WTC11 (cell line): ENCODE results near the gene CDKN1B.

Source experiments
- CBFB ChIP-seq: sonication (generic); formaldehyde crosslinking; IDR thresholded peaks from 2 replicates; pipeline ENCODE4 v1.8.1; 2022; ENCODE audit warnings: mild to moderate bottlenecking, low read depth, missing genetic modification reagents
- CTCF ChIP-seq: fragments of 200-600 bp; IDR thresholded peaks from 2 replicates; pipeline ENCODE4 v1.8.0; 2022; ENCODE audit warnings: antibody characterized with exemption
- FOXK1 ChIP-seq: sonication (generic); formaldehyde crosslinking; IDR thresholded peaks from 2 replicates; pipeline ENCODE4 v1.8.0; 2022; ENCODE audit warnings: mild to moderate bottlenecking, moderate library complexity, missing genetic modification reagents
- JUN ChIP-seq: sonication (generic); formaldehyde crosslinking; IDR thresholded peaks from 2 replicates; pipeline ENCODE4 v1.8.0; 2023; ENCODE audit warnings: mild to moderate bottlenecking, missing genetic modification reagents
- MAX ChIP-seq: sonication (generic); formaldehyde crosslinking; IDR thresholded peaks from 2 replicates; pipeline ENCODE4 v1.8.0; 2022; ENCODE audit warnings: mild to moderate bottlenecking, missing genetic modification reagents
- MYBL2 ChIP-seq: sonication (generic); formaldehyde crosslinking; IDR thresholded peaks from 2 replicates; pipeline ENCODE4 v1.8.1; 2023; ENCODE audit warnings: mild to moderate bottlenecking, moderate library complexity, missing genetic modification reagents
- NFYB ChIP-seq: sonication (generic); formaldehyde crosslinking; conservative IDR thresholded peaks from 2 replicates; pipeline ENCODE4 v1.8.0; 2022; ENCODE audit warnings: low read depth, missing genetic modification reagents
- SP1 ChIP-seq: sonication (generic); formaldehyde crosslinking; conservative IDR thresholded peaks from 2 replicates; pipeline ENCODE4 v1.8.1; 2022; ENCODE audit warnings: missing genetic modification reagents
- TCF7 ChIP-seq: sonication (generic); formaldehyde crosslinking; IDR thresholded peaks from 2 replicates; pipeline ENCODE4 v1.8.0; 2022; ENCODE audit warnings: mild to moderate bottlenecking, low read depth, missing genetic modification reagents, moderate library complexity
- TEAD4 ChIP-seq: sonication (generic); formaldehyde crosslinking; IDR thresholded peaks from 2 replicates; pipeline ENCODE4 v1.8.0; 2022; ENCODE audit warnings: mild to moderate bottlenecking, missing genetic modification reagents
- TF ChIP-seq, protein P1 (sequence below): sonication (generic); formaldehyde crosslinking; IDR thresholded peaks from 2 replicates; pipeline ENCODE4 v1.8.0; 2023; ENCODE audit warnings: mild to moderate bottlenecking, missing genetic modification reagents
- TF ChIP-seq, protein P2 (sequence below): sonication (generic); formaldehyde crosslinking; conservative IDR thresholded peaks from 2 replicates; pipeline ENCODE4 v1.8.1; 2023; ENCODE audit warnings: mild to moderate bottlenecking, low read depth, missing genetic modification reagents, moderate library complexity
- TF ChIP-seq, protein P3 (sequence below): sonication (generic); formaldehyde crosslinking; IDR thresholded peaks from 2 replicates; pipeline ENCODE4 v1.8.1; 2023; ENCODE audit warnings: mild to moderate bottlenecking, missing genetic modification reagents, moderate library complexity

DNA sequence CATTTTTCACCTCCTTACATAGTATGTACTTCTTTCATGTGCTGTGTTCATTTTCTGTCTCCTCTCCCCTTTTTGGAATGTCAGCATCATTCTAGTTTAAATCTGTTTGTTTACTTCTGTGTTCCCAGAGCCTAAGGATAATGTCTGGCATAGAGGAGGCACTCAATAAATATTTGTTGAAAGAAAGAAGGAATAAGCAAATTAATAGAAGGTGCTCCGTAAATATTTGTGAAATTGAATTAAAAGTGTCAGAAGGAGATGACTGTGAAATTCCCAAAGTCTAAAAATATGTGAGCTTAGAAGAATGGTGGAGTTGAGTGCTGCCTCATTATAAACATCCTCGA lies 3.3 kb upstream of the CDKN1B start:
- TF ChIP-seq NFYB (CRISPR knock-in tag) (no peak), CBFB (CRISPR knock-in tag) (no peak), MYBL2 (CRISPR knock-in tag) (no peak), JUN (CRISPR knock-in tag) (no peak), CTCF (no peak), TCF7 (CRISPR knock-in tag) (no peak), MAX (no peak), FOXK1 (CRISPR knock-in tag) (no peak), TEAD4 (no peak), SP1 (CRISPR knock-in tag) (no peak)
- TF ChIP-seq, protein P1, sequence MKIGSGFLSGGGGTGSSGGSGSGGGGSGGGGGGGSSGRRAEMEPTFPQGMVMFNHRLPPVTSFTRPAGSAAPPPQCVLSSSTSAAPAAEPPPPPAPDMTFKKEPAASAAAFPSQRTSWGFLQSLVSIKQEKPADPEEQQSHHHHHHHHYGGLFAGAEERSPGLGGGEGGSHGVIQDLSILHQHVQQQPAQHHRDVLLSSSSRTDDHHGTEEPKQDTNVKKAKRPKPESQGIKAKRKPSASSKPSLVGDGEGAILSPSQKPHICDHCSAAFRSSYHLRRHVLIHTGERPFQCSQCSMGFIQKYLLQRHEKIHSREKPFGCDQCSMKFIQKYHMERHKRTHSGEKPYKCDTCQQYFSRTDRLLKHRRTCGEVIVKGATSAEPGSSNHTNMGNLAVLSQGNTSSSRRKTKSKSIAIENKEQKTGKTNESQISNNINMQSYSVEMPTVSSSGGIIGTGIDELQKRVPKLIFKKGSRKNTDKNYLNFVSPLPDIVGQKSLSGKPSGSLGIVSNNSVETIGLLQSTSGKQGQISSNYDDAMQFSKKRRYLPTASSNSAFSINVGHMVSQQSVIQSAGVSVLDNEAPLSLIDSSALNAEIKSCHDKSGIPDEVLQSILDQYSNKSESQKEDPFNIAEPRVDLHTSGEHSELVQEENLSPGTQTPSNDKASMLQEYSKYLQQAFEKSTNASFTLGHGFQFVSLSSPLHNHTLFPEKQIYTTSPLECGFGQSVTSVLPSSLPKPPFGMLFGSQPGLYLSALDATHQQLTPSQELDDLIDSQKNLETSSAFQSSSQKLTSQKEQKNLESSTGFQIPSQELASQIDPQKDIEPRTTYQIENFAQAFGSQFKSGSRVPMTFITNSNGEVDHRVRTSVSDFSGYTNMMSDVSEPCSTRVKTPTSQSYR (CRISPR knock-in tag) = no peak
- TF ChIP-seq, protein P2, sequence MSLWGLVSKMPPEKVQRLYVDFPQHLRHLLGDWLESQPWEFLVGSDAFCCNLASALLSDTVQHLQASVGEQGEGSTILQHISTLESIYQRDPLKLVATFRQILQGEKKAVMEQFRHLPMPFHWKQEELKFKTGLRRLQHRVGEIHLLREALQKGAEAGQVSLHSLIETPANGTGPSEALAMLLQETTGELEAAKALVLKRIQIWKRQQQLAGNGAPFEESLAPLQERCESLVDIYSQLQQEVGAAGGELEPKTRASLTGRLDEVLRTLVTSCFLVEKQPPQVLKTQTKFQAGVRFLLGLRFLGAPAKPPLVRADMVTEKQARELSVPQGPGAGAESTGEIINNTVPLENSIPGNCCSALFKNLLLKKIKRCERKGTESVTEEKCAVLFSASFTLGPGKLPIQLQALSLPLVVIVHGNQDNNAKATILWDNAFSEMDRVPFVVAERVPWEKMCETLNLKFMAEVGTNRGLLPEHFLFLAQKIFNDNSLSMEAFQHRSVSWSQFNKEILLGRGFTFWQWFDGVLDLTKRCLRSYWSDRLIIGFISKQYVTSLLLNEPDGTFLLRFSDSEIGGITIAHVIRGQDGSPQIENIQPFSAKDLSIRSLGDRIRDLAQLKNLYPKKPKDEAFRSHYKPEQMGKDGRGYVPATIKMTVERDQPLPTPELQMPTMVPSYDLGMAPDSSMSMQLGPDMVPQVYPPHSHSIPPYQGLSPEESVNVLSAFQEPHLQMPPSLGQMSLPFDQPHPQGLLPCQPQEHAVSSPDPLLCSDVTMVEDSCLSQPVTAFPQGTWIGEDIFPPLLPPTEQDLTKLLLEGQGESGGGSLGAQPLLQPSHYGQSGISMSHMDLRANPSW = no peak
- TF ChIP-seq, protein P3, sequence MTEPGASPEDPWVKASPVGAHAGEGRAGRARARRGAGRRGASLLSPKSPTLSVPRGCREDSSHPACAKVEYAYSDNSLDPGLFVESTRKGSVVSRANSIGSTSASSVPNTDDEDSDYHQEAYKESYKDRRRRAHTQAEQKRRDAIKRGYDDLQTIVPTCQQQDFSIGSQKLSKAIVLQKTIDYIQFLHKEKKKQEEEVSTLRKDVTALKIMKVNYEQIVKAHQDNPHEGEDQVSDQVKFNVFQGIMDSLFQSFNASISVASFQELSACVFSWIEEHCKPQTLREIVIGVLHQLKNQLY = no peak
